Islet precursor cell (in vitro differentiated cells): ENCODE results near the gene TMEM139.
A peak's percentile ranks its signal among the peaks of the same experiment; 100 is the strongest.

Experiments
- DNase-seq: peaks from one replicate; pipeline ENCODE4 v3.0.0-alpha.2; 2018

TMEM139 gene

GRCh38 chr7:143329471-143330170 lies 44.9 kb downstream of the TMEM139 start:
- peak; percentile 18 for DNase-seq

GRCh38 chr7:143331179-143331801 lies 46.5 kb downstream of the TMEM139 start:
- DNase-seq, result peak; percentile 36

- no peak for DNase-seq
These were observed 49.5 kb downstream of the TMEM139 start for GRCh38 chr7:143334244-143334643.

- peak; percentile 7 for DNase-seq
These were observed 52.5 kb downstream of the TMEM139 start for GRCh38 chr7:143337216-143337615.
